DMS53 treated with DMSO at 0.1 percent for 48 hours (cell line): Measurements from ENCODE around the gene HNF1A.
"Not testable (repeated sequence)": the region's sequence is repeated elsewhere in the genome, so short reads cannot be mapped to it uniquely, and the experiment has no call there.

Experiments used
- DNase-seq: peaks from one replicate; lab custom pipeline; 2025; ENCODE audit not compliant: unreplicated experiment; lab: John Stamatoyannopoulos, UW

The HNF1A gene, protein sequence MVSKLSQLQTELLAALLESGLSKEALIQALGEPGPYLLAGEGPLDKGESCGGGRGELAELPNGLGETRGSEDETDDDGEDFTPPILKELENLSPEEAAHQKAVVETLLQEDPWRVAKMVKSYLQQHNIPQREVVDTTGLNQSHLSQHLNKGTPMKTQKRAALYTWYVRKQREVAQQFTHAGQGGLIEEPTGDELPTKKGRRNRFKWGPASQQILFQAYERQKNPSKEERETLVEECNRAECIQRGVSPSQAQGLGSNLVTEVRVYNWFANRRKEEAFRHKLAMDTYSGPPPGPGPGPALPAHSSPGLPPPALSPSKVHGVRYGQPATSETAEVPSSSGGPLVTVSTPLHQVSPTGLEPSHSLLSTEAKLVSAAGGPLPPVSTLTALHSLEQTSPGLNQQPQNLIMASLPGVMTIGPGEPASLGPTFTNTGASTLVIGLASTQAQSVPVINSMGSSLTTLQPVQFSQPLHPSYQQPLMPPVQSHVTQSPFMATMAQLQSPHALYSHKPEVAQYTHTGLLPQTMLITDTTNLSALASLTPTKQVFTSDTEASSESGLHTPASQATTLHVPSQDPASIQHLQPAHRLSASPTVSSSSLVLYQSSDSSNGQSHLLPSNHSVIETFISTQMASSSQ

DNA sequence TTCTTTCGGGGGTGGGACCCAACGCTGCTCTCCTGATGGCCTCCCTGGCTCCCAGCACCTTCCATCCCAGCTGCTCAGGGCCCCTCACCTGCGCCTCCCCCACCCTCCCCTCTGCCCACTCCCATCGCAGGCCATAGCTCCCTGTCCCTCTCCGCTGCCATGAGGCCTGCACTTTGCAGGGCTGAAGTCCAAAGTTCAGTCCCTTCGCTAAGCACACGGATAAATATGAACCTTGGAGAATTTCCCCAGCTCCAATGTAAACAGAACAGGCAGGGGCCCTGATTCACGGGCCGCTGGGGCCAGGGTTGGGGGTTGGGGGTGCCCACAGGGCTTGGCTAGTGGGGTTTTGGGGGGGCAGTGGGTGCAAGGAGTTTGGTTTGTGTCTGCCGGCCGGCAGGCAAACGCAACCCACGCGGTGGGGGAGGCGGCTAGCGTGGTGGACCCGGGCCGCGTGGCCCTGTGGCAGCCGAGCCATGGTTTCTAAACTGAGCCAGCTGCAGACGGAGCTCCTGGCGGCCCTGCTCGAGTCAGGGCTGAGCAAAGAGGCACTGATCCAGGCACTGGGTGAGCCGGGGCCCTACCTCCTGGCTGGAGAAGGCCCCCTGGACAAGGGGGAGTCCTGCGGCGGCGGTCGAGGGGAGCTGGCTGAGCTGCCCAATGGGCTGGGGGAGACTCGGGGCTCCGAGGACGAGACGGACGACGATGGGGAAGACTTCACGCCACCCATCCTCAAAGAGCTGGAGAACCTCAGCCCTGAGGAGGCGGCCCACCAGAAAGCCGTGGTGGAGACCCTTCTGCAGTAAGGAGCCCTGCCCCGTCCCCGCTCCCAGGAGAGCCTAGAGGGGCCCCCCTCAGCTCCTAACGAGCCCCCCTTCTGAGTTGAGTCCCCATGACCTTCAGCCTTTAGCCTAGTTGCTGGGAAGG lies at the start of gene HNF1A:
Gene HNF1A (plus strand): TSS at position 248 of the 924 bp plus-strand sequence. CDS start 226 bp downstream, at position 474.
- DNase-seq = peak; percentile 68

DNA sequence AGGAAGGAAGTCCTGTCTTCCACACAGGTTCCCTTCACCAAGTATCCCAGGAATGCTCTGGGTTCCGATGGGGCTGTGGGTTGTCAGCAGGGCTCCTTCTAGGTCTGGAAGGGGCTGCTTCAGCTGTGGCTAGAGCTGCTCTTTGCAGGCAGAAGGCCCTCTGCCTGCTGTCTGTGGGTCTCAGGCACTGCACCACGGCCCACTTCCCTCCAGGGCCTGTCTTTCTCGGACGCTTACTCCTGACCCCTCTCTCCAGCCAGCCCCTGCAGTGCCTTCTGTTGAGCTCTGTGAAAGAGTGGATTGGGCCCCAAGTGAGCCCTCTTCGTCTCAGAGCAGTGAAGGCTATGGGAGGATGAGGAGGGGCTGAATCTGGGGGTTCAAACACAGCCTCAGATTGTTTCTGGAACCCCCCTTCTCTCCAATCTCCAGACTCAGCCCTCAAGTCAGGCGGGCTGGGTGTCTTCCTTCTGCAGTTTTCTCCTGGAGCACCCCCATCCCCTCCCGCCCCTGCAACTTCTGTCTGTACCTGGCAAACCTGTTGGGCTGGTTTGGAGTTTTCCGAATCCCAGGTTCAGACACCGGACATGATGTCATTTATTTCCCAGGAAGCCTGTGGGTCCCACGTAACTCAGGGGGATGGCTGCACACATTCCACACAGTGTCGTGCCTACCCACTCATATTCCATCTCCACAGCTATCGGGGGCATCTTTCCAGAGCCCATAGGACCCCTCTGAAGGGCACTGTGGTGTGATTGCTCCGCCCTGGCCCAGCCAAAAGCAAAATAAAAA lies 49.3 kb upstream of the HNF1A start:
- DNase-seq = peak; percentile 75

DNA sequence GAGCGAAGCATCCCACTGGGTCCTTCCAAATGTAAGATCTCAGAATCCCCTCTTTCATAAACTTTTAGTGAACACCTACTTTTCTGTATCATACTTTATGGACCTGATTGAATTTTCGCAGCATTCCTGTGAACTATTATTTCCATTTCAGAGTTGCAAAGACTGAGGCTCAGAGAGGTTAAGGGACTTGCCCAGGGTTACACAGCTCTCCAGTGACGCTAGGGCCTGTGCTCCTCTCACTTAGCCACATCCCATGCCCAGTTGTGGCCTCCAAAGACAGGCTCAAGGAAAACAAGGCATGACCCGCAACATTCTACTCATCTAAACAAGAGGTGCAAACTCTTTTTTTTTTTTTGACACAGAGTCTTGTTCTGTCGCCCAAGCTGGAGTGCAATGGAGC lies 48.3 kb upstream of the HNF1A start:
- DNase-seq = no peak

DNA sequence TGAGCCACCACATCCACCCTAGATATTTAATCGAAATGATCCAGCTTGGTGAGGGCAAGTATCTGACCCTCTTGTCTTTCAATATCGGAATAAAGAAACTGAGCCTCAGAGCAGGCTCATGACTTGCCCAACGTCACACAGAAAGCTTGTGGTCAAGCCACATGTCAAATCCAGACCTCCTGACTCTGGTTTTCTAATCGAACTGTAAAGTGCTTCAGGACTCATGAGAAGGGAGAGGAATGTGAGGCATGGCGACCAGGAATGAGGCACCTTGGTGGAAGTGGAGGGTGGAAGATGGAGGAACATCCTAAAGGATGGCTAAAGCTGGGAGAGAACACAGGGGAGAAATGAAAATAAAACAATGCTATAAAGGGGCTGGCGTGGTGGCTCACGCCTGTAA lies 46.3 kb upstream of the HNF1A start:
- no peak for DNase-seq

DNA sequence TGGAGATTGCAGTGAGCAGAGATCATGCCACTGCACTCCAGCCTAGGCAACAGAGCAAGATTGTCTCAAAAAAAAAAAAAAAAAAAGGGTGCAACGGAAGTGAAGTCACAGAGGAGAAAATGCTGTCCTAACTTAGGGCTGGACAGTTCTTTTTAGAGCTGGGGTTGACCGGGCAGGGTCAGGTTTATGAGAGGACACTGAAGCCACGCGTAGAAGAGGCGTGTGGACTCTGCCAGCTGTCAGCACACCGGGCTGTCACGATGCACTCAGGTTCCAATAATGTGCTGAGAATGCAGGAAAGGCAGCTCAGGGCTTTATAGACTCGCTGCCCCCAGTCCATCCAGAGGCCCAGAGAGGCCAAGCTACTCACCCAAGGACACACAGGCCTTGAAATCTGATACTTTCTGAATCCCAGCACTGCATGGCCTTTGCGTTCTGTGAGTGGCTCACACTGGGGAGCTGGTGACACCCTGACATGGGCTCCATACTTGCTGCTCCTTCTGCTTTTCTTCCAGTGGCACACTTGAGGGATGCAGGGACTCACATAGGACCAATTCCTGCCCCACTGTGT lies 45.3 kb upstream of the HNF1A start:
- DNase-seq = no peak

DNA sequence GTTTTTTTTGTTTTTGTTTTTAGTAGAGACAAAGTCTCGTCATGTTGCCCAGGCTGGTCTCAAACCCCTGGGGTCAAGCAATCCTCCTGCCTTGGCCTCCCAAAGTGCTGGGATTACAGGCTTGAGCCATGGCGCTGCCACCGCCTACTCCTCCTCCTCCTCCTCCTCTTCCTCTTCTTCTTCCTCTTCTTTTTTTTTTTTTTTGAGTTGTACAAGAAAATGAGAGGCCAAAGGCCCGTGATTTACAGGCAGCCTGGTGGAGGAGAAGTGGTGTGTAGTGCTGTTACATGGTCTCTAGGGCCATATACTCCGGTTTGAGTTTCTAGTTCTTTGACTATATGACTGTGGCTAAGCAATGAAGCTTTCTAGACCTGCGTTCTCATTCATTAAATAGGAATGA lies 44.6 kb upstream of the HNF1A start:
- DNase-seq = no peak

DNA sequence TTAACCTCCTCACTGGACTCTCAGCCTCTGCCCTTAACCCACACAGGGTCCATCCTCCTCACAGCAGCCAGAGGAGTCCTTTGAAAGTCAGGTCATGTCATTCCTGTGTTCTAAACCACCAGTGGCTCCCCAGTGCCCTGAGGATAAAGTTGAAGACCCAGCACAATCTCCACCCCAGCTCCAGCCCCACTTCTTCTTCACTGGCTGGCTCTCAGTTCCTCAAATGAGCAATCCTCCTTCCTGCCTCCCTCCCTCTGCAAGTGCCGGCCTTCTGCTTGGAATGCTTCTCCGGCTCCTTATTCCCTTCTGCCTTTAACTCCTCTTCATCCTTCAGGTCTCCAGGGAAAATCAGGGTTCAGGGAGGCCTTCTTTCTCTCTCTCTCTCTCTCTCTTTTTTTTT lies 42.1 kb upstream of the HNF1A start:
- no peak for DNase-seq

DNA sequence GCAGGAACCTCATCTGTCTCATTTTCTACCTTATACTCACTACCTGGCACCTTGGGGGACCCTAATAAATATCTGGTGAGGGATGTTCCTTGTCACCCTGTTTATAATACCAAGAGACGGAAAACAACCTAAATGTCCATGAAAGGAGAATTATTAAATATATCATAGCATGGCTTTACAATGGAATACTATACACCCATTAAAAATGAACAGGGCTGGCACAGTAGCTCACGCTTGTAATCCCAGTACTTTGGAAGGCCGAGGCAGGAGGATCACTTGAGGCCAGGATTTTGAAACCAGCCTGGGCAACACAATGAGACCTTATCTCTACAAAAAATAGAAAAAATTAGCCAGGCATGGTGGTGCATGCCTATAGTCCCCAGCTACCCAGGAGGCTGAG lies 39.8 kb upstream of the HNF1A start:
- no peak for DNase-seq

DNA sequence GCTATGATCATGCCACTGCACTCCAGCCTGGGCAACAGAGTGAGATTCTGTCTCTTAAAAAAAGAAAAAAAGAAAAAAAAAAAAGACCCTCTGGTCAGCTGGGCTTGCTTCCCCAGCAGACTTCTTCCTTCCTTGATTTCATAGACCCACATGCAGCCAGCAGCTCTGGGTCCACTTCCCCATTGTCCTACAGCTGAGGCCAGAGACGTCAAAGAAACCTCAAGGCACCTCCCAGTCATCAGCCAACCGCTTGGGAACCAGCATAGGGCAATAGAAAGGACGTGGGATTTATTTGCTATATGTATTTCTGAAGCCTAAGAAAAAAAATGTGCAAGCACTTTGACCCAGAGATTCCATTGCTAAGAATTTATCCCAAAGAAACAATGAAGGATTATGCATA lies 38.8 kb upstream of the HNF1A start:
- no peak for DNase-seq

DNA sequence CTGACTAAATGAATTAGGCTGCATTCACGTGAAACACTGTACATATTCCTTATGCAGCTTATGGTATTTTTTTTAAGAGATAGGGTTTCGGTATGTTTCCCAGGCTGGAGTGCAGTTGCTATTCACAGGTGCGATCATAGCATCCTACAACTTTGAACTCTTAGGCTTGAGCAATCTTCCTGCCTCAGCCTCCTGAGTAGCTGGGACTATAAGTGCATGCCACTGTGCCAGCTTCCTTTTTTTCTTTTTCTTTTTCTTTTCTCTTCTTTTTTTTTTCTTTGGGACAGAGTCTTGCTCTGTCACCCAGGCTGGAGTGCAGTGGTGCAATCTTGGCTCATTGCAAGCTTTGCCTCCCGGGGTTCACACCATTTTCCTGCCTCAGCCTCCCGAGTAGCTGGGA lies 38.3 kb upstream of the HNF1A start:
- DNase-seq = no peak

DNA sequence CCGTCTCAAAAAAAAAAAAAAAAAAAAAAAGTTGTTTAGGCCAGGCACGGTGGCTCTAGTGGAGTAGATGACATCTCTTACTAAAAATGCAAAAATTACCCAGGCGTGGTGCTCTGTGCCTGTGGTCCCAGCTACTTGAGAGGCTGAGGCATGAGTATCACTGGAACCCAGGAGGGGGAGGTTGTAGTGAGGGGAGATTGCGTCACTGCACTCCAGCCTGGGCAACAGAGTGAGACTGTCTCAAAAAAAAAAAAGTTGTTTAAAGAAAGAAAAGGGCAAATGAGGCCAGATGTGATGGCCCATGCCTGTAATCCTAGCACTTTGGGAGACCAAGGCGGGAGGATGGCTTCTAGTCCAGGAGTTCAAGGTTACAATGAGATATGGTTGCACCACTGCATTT lies 37.5 kb upstream of the HNF1A start:
- DNase-seq = no peak

DNA sequence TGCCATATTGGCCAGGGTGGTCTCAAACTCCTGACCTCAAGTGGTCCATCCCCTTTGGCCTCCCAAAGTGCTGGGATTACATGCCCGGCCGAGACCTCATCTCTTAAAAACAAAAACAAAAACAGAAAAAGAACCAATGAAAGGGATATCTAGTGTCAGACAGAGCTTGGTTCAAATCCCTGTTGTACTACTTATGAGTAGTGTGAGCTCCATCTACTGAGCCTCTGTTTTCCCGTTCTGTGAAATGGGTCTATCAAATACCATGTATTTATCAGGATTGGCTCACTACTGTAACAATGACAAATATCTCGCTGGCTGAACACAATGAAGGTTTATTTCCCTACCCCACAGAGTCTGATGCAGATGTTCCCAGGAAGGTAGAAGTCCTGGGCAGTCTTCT lies 36.9 kb upstream of the HNF1A start:
- no peak for DNase-seq

DNA sequence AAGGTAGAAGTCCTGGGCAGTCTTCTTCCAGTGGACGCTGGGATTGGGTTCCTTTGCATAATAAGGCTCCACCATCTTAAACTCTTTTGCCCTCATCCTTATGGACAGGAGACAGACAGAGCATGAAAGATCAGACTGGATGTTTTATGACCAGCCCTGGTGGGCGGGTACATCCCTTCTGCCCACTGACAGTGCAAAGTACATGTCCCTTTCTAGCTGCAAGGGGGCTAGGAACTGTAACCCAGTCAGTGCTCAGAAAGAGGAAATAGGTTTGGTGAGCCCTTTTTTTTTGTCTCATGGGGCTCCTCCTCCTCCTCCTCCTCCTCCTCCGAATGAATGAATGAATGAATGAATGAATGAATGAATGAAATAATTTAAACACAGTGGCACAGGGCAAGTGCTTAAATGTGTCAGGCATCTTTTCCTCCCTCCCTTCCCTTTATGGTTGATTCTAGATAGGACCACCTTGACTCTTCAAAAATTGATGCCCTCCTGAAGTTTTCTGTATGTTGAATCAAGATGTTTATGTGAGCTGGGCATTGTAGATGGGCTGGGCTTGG lies 36.4 kb upstream of the HNF1A start:
- DNase-seq = no peak

DNA sequence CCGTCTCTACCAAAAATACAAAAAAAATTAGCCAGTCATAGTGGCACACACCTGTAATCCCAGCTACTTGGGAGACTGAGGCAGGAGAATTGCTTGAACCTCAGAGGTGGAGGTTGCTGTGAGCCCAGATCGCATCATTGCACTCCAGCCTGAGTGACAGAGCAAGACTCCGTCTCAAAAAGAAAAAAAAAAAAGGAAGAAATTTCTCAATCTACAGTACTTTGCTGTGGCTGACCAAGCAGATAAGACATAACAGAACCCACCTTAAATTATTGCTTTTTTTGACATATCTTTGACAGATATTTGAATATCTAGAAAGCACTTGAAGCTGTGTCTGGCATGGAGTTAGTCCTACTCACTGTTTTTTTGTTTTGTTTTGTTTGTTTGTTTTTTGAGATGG lies 34.9 kb upstream of the HNF1A start:
- no peak for DNase-seq

DNA sequence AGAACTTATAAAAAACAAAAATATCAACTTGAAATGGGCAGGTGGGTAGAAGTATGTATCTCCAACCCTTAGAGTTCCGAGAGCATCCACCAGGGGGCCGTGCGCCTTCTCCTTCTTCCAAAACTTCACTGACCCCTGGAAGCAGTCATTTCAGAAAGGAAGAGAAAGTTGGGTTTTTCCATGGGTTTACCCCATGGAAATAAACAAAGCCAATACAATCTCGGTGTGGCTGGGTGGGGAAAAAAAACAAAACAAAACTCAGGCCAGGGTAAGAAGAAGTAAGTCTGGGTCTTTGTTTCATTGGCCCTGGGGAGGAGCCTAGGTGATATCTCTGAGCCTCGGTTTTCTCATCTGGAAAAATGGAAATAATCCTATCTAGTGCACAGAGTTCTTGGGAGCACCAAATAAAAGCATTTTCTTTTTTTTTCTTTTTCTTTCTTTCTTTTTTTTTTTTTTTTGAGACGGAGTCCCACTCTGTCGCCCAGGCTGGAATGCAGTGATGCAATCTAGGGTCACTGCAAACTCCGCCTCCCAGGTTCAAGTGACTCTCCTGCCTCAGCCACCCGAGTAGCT lies 33.6 kb upstream of the HNF1A start:
- peak; percentile 45 for DNase-seq

DNA sequence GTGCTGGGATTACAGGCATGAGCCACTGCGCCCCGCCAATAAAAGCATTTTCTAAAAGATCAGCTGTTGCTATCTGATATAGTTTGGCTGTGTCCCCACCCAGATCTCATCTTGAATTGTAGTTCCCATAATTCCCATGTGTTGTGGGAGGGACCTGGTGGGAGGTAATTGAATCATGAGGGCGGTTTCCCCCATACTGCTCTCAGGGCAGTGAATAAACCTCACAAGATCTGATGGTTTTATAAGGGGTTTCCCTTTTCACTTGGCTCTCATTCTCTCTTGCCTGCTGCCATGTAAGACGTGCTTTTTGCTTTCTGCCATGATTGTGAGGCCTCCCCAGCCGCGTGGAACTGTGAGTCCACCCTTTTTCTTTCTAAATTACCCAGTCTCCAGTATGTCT lies 32.8 kb upstream of the HNF1A start:
- not testable (repeated sequence) for DNase-seq

DNA sequence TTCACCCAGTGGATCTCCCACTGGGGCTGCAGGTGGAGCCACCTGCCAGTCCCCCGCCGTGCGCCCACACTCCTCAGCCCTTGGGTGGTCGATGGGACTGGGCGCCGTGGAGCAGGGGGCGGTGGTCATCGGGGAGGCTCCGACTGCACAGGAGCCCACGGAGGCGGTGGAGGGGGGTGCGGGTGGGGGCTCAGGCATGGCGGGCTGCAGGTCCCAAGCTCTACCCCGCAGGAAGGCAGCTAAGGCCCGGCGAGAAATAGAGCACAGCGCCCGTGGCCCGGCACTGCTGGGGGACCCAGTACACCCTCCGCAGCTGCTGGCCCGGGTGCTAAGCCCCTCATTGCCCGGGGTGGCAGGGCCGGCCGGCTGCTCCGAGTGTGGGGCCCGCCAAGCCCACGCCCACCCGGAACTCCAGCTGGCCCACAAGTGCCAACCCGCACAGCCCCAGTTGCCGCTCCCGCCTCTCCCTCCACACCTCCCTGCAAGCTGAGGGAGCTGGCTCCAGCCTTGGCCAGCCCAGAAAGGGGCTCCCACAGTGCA lies 28.0 kb upstream of the HNF1A start:
- DNase-seq = not testable (repeated sequence)

DNA sequence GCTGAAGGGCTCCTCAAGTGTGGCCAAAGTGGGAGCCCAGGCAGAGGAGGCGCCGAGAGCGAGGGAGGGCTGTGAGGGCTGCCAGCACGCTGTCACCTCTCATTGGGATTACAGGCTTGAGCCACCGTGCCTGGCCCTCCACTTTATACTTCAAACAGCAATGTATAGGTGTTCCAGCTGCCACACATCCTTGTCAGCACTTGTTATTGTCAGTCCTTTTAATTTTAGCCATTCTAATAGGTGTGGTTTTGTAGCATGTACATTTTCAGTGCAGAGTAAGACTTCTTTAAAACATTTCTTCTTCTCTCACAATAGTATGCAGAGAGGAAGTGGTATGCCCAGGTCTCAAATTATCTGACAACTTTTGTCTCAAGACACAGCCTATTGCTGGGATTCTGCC lies 27.5 kb upstream of the HNF1A start:
- DNase-seq = no peak

DNA sequence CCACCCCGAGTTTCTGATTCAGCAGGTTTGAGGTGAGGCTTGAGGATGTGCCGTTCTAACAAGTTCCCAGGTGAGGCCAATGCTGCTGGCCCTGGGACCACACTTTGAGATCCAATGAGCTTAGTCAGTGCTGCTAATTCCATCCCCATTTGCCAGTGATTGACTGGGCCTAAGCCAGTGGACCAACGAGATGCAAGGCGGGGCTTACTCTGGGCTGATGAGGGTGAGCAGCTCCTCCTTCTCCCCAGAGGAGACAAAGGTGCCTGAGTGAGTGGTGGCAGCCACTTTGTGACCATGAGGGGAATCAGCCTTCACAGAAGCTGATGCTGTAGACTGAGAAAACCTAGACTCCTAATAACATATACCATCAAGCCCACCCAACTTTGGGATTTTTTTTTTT lies 23.1 kb upstream of the HNF1A start:
- no peak for DNase-seq
